ENCODE measurements around the gene LRCH4.
A peak's percentile ranks its signal among the peaks of the same experiment; 100 is the strongest.
"Not testable (repeated sequence)": the region's sequence is repeated elsewhere in the genome, so short reads cannot be mapped to it uniquely, and the experiment has no call there.

LRCH4 gene

DNA sequence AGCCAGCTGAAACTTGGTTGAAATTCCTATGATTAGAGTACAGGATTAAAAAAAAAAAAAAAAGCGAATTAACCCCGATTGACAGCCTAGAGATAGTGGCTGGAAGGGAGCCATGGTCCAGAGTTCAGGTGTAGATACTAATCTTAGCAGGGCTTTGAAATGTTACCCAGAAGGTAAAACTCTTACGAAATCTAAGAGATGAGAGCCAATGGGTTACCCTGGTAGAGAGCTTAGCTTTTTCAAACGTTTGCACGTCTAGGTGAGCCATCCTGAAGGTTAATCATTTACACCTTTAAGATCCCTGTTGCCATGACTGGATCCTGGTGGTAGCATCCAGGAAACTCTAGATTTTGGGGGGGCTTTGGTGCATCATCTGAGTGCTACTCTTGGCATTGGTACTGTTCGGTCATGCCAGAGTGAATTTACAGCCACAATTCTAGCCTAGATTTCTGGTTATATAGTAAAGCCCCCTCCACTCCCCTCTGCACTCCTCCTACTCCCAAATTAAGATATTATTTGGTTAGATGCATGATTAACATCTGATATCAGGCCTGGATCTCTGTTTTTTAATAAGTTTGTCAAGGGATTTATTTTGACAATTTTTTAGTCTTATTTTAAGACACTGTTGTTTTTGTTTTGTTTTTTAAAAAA is 45.7 kb downstream of the LRCH4 start:
- Mint-ChIP-seq H3K27me3 (peaks cover 3% of the 10 kb centered on the region), H3K4me1 (peaks cover 62% of the 10 kb centered on the region), H3K27ac (peak overlapping the region; percentile 75), H3K9me3 (no peaks in the 10 kb centered on the region), H3K4me3 (peak overlapping the region; percentile 95), H3K36me3 (ENCODE audit: low read depth) (peaks cover 24% of the 10 kb centered on the region)
- no peak for DNase-seq
- no peak for ATAC-seq

GRCh38 chr7:100539436-100540006 is 46.4 kb downstream of the LRCH4 start:
- ATAC-seq (no peak), DNase-seq (no peak)
- H3K4me3 Mint-ChIP-seq = peak overlapping the region; percentile 95
- no peaks in the 10 kb centered on the region for H3K9me3 Mint-ChIP-seq
- peaks cover 3% of the 10 kb centered on the region for H3K27me3 Mint-ChIP-seq
- peak overlapping the region; percentile 92 for H3K27ac Mint-ChIP-seq
- peaks cover 23% of the 10 kb centered on the region for H3K36me3 Mint-ChIP-seq (ENCODE audit: low read depth)
- H3K4me1 Mint-ChIP-seq = peaks cover 55% of the 10 kb centered on the region

GRCh38 chr7:100538654-100539435 is 47.1 kb downstream of the LRCH4 start, which contains the start of gene AGFG2:
AGFG2 (plus strand) TSS chr7:100539203; CDS start chr7:100539347, 144 bp downstream.
- DNase-seq (peak; percentile 100), ATAC-seq (peak; percentile 96)
- Mint-ChIP-seq H3K4me1 (peaks cover 48% of the 10 kb centered on the region), H3K27ac (peak within 1 kb of the TSS; percentile 92), H3K9me3 (no peaks in the 10 kb centered on the region), H3K36me3 (ENCODE audit: low read depth) (peaks cover 20% of the 10 kb centered on the region), H3K4me3 (peak within 1 kb of the TSS; percentile 95), H3K27me3 (peaks cover 3% of the 10 kb centered on the region)

GRCh38 chr7:100538348-100538653 is 47.6 kb downstream of the LRCH4 start:
- DNase-seq (no peak), ATAC-seq (no peak)
- peak overlapping the region; percentile 92 for H3K27ac Mint-ChIP-seq
- no peaks in the 10 kb centered on the region for H3K9me3 Mint-ChIP-seq
- H3K27me3 Mint-ChIP-seq = peaks cover 3% of the 10 kb centered on the region
- H3K4me3 Mint-ChIP-seq = peak overlapping the region; percentile 95
- peaks cover 43% of the 10 kb centered on the region for H3K4me1 Mint-ChIP-seq
- peaks cover 20% of the 10 kb centered on the region for H3K36me3 Mint-ChIP-seq (ENCODE audit: low read depth)

GRCh38 chr7:100536695-100537094 is 49.2 kb downstream of the LRCH4 start:
- peaks cover 28% of the 10 kb centered on the region for H3K4me1 Mint-ChIP-seq
- not testable (repeated sequence) for H3K27ac Mint-ChIP-seq, H3K9me3 Mint-ChIP-seq, H3K27me3 Mint-ChIP-seq, H3K4me3 Mint-ChIP-seq, ATAC-seq, DNase-seq
- peaks cover 14% of the 10 kb centered on the region for H3K36me3 Mint-ChIP-seq (ENCODE audit: low read depth)

GRCh38 chr7:100535982-100536381 is 49.9 kb downstream of the LRCH4 start:
- peaks cover 21% of the 10 kb centered on the region for H3K4me1 Mint-ChIP-seq
- H3K36me3 Mint-ChIP-seq (ENCODE audit: low read depth) = peaks cover 10% of the 10 kb centered on the region
- not testable (repeated sequence) for ATAC-seq, H3K9me3 Mint-ChIP-seq, H3K27ac Mint-ChIP-seq, H3K27me3 Mint-ChIP-seq, DNase-seq, H3K4me3 Mint-ChIP-seq

DNA sequence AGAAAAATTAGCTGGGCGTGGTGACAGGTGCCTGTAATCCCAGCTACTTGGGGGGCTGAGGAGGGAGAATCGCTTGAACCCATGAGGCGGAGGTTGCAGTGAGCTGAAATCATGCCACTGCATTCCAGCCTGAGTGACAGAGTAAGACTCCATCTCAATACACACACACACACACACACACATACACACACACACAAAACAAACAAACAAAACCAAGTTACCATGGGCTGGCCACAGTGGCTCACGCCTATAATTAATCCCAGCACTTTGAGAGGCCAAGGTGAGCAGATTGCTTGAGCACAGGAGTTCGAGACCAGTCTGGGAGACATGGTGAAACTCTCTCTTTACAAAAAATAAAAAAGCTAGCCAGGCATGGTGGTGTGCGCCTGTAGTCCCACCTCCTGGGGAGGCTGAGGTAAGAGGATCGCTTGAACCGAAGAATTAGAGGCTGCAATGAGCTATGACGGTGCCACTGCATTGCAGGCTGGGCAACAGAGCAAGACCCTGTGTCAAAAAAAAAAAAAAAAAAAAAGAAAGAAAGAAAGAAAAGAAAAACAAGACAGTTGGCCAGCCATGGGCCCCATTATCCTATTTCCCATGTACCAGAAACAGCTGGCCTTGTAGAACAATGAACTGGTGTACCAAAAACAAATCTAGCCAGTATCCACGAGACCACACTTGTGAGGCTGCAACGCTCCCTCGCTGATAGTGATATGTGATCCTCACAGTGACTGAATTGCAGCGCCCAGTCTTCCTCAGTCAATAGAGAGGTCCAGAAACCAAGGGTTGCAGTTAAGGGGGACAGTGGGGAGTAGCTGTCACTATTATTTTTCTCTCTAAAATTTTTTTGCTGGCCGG is 53.5 kb downstream of the LRCH4 start:
- Mint-ChIP-seq H3K4me1 (peaks cover 8% of the 10 kb centered on the region), H3K36me3 (ENCODE audit: low read depth) (no peaks in the 10 kb centered on the region), H3K9me3 (no peaks in the 10 kb centered on the region), H3K4me3 (no peak overlapping the region), H3K27ac (no peak overlapping the region), H3K27me3 (no peaks in the 10 kb centered on the region)
- DNase-seq = no peak
- no peak for ATAC-seq

DNA sequence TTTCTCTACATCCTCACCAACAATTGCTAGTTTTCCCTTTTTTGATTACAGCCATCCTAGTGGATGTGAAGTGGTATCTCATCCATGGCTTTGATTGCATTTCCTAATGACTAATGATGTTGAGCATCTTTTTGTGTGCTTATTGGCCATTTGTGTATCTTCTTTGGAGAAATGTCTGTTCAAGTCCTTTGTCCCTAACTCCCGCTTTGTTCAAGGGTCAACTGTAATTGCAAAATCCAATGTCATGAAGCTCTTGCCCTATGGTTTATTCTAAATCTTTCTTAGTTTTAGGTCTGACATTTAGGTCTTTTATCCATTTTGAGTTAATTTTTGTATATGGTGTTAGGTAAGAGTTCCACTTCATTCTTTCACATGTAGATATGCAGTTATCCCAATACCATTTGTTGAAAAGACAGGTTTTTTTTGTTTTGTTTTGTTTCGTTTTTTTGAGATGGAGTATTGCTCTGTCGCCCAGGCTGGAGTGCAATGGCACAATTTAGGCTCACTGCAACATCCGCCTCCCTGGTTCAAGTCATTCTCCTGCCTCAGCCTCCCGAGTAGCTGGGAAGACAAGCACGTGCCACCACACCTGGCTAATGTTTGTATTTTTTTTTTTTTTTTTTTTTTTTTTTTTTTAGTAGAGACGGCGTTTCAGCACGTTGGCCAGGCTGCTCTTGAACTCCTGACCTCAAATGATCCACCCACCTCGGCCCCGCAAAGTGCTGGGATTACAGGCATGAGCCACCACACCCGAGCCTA is 57.6 kb downstream of the LRCH4 start:
- not testable (repeated sequence) for H3K27ac Mint-ChIP-seq; ATAC-seq; DNase-seq; H3K36me3 Mint-ChIP-seq (ENCODE audit: low read depth); H3K27me3 Mint-ChIP-seq; H3K9me3 Mint-ChIP-seq
- Mint-ChIP-seq H3K4me3 (peak overlapping the region; percentile 0), H3K4me1 (peaks cover 15% of the 10 kb centered on the region)

Data from activated naive CD8-positive, alpha-beta T cell treated with anti-CD3 and anti-CD28 coated beads, Interleukin-2, amount 50 U/mL, for 24 hours (primary cell).